COLO668 (cell line): Measurements from ENCODE around the gene TUB.

Experiments used
- DNase-seq: peaks from one replicate; lab custom pipeline; 2025; ENCODE audit not compliant: unreplicated experiment; lab: John Stamatoyannopoulos, UW

TUB gene

DNA sequence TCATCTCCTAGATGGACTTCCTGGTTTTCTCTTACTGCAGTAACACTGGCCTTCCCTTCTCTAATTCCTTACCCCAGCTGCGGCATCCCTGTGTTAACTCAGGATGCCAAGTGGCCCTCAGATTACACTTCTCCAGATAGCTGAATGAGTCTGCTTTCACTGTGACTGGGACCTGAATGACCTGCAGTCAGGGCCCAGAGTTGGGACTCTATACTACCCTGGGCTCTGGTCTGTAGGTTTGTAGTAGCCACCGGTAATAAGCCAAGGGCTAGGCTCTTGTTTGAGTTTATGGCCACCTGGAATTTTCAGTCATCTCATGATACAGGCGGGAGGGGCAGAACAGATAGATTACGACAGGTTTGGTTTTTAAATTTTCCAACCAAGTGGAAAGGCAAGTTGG, 24.1 kb downstream of the TUB start:
- no peak for DNase-seq

DNA sequence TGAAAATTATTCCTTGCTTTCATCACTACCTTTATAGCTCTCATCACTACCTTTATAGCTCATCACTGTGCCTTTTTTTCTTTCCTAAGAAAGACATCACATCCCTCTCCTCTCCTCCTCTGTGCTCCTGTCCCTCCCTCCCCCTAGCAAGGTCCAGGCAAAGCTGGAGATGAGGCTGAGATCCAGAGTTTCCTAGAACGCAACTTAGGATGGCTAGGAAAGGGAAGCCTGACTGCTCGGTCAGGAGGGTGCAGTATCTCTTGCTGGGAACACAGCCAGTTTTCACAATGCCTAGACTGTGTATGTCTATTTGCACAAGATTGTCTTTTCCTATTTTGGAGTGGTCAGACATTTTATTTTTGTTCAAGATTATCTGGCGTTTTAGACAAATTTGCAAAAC, 24.7 kb downstream of the TUB start:
- no peak for DNase-seq

DNA sequence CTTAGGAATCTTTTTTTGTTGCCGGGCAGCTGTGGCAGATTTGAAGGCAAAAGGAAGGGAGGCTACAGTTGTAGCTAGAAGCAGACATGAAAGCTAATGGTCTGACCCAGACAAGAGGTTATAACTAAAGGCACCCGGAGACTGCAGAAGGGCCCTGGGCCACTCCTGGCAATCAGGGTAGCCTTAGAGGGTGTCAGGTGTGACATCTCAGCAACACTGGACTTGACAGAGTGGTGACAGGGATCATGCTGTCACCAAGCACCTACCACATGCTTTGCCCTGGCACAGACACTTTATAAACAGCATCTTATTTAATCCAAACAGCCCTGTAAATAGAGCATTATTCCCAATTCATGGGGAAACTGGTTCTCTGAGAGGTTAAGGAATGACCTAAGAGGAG, 25.7 kb downstream of the TUB start:
- DNase-seq: no peak

DNA sequence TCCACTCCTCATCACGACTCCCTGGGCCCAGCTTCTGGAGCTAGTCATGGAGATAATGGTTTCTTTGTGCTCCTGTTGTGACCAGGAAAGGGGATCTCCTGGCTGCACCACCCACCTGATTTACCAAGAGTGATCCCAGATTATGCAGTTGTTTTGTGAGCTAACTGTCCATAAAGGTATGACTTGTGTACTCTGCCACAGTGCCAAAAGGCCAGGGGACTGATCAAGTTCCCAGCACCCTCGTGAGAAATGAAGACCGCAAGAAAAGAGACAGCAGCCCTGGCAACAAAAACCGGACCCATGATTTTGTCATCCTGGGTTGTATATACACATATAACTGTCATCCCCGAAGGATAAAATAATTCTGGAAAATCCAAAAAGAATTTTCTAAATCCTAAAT, 26.6 kb downstream of the TUB start:
- no peak for DNase-seq

DNA sequence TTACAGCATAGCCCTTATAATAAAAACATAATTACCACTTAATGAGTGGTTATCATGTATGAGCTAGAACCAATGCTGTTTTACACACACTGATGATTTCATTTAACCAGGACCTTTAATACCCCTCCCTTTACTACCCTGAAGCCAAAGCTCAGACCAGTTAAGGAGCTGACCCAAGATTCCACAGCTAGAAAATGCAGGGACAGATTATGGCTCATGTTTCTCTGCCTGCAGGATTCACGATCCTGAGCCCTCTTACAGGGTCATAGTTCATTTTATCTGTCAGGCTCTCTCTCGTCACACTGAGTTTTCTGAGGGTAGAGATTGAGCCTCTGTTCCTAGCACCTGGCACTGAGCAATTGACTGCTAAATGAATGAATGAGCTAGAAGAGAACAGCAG, 27.4 kb downstream of the TUB start:
- no peak for DNase-seq

DNA sequence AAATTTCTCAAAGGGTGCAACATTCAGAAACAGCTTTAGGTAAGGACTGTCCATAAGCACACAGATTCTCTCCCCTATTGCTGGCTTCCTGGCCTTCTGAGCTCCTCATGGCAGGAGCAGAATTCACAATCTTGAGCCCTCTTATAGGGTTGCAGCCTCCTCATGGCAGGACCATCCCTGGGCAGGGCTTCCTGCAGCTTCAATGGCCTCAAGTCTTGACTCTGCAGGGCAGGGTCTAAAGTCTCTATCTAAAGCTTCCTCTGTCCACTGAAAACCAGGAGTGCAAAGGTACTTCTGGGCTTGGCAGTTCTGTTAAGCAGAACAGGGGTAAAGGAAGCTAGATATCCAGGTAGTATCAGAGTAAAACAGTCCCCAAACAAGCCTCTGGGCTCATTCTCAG, 28.7 kb downstream of the TUB start:
- no peak for DNase-seq

DNA sequence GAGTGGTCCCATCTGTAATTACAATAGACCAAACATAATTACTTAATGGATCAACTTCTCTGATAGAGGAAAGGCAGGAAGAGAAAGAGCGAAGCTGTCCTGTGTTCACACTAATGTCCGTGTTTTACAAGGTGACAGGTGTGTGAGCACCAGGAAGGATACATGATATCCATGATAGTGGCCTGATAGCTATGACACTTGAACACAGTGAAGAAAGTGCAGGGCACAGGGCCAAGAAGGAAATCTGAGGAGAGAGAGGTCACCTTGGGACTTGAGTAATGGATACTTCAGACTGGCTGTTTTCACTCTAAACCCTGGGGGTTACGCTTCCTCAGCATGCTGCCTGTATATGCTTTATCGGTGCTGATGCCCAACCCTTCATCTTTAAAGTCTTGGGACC, 29.4 kb downstream of the TUB start:
- DNase-seq: no peak

DNA sequence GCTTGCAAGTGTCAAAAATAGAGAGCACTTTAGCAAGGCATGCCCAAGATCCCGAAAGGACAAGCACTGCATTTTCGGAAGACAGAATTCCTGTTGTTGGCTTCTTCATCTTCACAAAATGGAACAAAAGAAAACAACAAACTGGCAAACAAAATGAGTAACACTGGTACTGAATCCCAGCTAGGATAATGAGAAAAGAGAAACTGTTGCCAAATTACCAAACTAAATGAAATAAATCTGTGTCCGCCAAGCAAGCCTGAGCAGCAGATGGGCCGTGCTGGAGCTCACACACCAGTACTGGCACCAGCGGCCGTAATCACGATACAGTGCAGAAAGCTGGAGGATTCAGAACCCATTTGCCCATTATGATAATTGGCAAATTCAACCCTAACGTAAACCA, 30.6 kb downstream of the TUB start:
- DNase-seq: no peak

DNA sequence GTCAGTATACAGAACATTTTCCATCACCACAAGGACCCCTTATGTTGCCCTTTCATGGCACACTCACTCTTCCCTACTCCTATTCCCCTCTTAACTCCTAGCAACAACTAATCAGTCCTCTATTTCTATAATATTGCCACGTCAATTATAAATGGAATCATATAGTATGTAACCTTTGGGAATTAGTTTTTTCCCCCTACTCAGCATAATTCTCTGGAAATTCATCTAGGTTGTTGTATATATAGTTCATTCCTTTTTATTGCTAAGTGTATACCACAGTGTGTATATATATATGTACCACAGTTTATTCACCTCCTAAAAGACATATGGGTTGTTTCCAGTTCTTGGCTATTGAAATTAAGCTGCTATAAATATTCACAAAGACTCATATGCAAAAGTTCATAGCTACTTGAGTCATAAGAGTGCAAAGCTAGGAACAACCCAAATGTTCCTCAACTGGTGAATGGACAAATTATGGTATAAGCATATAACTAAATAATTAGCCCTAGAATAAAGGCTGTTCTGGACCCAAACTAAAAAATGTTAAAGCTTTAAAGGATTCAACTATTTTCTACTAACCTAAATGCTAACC, 41.3 kb downstream of the TUB start:
- no peak for DNase-seq

DNA sequence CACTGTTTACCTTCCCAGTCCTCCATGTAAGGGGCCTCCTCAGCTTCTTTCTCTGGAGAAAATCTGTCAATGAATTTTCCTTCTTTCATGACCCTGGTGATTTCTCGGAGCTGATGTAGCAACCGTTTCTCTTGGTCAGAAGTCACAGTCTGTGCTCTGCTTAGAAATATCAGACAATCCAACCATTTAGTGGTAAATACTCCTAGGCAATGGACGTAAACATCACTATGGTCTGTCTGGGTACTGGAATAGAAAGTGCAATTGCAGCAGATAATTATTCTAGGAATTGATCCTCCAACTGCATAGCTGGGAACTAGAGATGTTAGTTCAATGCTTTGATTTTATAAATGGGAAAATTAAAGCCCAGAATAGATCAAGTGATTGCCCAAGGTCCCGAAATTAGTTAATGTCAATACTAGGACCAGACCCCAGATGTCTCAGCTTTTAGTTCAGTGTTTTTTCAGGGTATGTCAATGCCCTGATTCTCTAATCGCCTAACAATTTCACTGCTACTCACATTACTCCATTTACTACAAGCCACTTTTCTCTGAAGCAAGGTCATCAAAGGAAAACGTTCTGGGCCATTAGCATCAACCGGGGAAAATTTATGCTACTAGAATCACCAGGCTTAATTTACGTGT, 45.8 kb downstream of the TUB start:
- DNase-seq: no peak

DNA sequence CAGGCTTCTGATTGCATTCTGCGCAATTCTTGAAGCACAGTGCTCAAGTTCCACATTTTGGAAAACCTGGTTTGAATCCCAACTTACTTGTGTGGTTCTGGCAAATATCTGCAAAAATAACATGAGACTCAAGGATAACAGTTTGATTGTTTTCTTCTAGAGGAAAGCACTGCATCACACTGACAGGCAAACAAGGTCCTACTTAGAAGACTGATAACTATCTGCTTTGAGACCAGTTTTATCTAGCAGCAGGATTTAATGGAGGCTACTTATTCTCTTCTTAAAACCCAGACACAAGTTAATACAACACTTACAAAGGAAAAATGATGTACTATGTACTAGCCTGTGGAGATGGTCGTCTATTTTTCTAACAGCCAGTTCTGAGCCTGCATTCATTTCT, 46.4 kb downstream of the TUB start:
- no peak for DNase-seq

DNA sequence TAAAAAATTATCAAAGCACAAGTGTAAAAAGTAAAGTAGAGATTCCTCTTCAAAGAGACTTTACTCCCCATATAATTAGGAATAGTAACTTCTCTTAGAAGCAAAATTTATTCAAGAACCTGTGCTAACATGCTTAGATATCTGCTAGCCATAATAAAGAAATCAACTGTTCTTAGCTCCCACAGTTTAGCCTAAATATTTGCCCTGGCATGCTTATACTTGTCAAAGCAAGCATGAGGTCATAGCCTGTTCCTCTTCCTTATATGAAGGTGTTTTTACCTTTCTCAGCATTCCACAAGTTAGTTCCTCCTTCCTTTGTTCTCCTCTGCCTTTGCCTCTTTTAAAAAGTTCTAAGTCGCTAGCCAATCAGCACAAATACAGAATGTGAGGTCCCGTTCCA, 57.5 kb downstream of the TUB start:
- no peak for DNase-seq

DNA sequence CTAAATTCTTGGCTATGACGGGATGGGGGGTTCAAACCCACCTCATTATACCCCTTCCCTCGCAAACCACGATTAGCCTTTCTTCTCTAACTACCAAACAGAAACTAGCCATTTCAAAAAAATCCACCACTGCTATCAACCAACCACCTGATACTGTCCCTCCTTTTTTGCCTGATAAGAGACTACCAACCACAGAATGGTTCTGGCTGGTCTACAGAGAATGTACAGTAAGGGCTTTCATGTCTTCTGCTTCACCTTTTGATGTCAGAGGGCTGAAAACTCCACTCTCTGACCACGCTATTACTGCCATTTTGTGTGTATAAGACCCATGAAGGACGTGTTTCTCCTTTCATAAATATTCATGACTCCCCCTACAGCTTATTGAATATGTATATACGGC, 68.7 kb downstream of the TUB start:
- no peak for DNase-seq
